Subcutaneous adipose tissue (tissue), 4 donors: Measurements from ENCODE around the gene KIFC1. TPM values are rescaled to one million over a fixed set of nuclear protein-coding genes. Genes with fewer than 3 reads are reported as not detected.

Experiments
- CTCF ChIP-seq: fragments of 450-650 bp; IDR thresholded peaks from one replicate; pipeline ENCODE4 v1.5.1; 2016; ENCODE audit warnings: low read depth, mild to moderate bottlenecking, control low read depth, antibody characterized with exemption, moderate library complexity
- total RNA-seq, 4 donors: library from RNA; depleted of rRNA; stranded (reverse); fragments of >200 nt; gene quantifications; one replicate each; pipeline ENCODE4 v1.1.0, GENCODE V29; 2016

The KIFC1 gene
- total RNA-seq, 4 donors from 2014 or later = 0.33 to 4.4 (median 3.9) TPM; not detected in 1

DNA sequence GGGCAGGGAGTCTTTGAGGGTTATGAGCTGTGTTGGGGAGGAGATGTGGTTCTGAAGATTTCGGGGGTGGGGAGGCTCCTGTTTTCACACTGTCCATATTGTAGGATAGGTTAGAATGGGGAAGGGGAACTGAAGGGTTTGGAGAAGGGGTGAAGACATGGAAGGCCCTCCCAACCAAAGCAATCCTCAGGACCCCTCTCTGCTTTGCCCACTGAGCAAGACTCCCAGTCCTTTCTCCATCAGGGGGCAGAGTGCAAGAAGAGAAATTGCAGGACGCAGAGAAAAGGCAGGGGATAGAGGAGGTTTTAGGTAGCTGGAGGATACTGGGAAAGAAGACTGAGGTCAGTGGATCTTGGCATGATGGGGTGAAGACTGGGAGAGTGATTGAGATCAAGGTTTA is 32.2 kb downstream of the KIFC1 start:
- no peak for TF ChIP-seq CTCF

DNA sequence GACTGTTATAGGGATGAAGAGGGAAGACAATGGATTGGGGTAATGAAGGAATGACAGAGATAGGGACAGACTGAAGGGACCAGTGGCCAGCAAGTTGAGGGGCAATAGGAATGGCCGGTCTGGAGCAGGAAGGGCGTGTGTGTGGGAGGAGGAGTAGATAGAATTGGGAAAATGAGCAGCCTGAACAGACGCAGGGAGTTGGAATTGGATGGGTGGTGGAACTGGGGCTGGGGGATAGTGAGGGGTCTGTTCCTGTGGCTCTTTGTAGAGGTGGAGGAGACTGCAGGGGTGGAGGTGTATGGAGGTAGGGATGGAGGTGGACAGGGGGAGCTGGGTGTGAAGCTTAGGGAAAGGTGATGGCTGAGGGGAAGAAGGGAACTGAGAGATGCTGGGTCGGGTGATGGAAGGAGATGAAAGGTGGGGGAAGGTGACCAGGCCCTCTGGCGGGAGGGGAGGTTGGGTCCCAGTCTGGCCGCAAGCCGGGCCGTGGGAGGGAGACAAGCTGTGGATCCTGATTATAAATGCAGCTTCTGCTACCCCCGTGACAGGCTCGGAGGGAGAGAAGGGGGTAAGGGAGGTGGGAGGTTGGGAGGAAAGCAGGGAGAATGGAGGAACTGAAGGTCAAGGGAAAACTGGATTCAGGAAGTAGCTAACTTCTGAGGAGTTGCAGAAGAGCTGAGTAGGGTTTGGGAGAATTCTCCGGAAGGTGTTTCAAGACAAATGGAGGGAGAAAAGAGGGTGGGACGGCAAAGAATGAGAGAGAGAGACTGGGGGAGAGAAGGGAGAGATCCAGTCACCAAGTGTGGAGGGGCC is 33.4 kb downstream of the KIFC1 start:
- TF ChIP-seq CTCF = no peak

- no peak for TF ChIP-seq CTCF
These were observed 34.3 kb downstream of the KIFC1 start for GRCh38 chr6:33425668-33426577.

- no peak for TF ChIP-seq CTCF
These were observed 35.2 kb downstream of the KIFC1 start for GRCh38 chr6:33426590-33427511.

- TF ChIP-seq CTCF = no peak
These were observed 36.1 kb downstream of the KIFC1 start for GRCh38 chr6:33427585-33428223.

- no peak for TF ChIP-seq CTCF
These were observed 36.8 kb downstream of the KIFC1 start for GRCh38 chr6:33428224-33428965.
